ENCODE data around the gene DUSP9.
"Not testable (repeated sequence)": the region's sequence is repeated elsewhere in the genome, so short reads cannot be mapped to it uniquely, and the experiment has no call there.

DUSP9 gene

DNA sequence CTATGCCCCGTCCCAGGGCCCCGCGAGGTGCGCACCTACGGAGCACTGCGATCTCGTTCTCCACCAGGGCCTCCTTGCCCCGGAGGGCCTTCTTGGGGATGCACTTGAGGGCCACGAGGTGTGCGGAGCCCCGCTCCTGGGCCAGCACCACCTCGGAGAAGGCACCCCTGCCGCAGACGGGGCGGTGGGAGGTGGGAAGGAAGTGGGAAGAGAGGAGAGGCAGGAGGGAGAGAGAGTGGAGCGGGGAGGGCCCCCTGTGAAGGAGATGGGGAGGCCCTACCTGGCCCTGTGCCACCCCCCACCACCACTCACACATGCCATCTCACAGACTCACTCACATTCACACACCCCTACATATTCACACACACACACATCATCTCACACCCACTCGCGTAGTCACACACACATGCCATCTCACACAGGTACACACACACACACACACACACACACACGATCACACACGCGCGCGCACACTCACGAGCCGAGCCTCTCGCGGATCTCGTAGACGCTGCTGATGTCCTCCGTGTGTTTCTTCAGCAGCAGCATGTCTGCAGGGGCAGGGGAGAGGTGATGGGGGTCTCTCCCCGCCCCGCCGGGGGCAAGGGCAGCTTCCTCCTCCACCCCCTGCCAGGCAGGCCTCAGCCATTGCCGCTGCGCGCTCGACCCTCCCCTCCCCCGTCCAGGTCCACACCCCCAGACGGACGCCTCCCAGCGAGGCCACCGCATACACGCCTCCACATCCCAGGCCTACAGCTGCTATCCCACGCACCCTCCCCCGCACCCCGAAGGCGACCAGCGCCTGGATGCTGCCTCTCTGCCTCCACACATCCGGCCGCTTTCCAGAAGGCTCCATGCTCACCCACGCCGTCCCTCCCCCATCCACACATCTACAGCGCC is 25.8 kb downstream of the DUSP9 start:
- H3K4me3 ChIP-seq (ENCODE audit: low read depth, low read length) = no peak overlapping the region
- TF ChIP-seq, protein P1, sequence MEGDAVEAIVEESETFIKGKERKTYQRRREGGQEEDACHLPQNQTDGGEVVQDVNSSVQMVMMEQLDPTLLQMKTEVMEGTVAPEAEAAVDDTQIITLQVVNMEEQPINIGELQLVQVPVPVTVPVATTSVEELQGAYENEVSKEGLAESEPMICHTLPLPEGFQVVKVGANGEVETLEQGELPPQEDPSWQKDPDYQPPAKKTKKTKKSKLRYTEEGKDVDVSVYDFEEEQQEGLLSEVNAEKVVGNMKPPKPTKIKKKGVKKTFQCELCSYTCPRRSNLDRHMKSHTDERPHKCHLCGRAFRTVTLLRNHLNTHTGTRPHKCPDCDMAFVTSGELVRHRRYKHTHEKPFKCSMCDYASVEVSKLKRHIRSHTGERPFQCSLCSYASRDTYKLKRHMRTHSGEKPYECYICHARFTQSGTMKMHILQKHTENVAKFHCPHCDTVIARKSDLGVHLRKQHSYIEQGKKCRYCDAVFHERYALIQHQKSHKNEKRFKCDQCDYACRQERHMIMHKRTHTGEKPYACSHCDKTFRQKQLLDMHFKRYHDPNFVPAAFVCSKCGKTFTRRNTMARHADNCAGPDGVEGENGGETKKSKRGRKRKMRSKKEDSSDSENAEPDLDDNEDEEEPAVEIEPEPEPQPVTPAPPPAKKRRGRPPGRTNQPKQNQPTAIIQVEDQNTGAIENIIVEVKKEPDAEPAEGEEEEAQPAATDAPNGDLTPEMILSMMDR (conservative IDR thresholded peaks at IDR 0.05; ENCODE audit: low read depth, low read length) = no peak
- DNase-seq (ENCODE audit: low read depth) = no peak

DNA sequence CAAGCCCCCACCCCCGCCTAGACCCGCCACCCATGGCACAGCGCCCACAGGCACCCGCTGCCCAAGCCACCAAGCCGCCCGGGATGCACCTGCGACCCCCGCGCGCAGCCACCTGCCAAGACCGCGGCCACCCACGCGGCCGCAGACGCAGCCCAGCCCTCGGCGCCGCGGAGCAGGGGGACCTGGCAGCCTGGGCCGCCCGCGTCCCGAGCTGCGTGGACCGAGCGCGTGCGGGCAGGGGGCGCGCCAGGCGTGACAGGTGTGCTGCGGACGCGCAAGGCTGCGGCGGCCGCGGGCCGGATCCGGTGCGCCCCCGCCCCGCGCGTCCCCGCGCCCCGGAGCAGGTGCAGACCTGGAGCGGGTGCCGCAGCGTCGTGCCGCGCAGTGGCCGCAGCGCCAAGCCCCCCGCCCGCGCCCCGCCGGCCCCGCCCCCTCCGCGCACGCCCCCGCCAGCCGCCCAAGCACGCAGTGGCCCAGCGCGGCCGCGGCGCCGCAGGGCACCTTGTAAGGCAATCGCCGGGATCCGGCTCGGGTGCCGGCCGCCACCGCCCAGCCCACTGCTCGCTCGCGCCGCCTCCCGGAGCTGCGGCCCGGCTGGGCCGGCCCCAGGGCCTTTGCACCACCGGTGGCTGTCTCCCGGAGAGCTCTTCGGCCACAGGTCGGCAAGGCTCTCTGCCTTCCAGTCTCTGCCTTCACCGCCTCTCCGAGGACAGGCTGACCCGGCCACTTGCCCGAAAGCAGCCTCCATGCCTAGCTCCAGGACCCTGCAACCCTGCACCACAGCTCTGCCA is 26.6 kb downstream of the DUSP9 start, which contains the start of gene PNCK:
PNCK (minus strand) TSS at position 386 of the 791 bp plus-strand sequence. CDS start 737 bp downstream, outside the sequence.
- no peak within 1 kb of the TSS for H3K4me3 ChIP-seq (ENCODE audit: low read depth, low read length)
- DNase-seq (ENCODE audit: low read depth) = no peak
- TF ChIP-seq, protein P1 (conservative IDR thresholded peaks at IDR 0.05; ENCODE audit: low read depth, low read length) = no peak

DNA sequence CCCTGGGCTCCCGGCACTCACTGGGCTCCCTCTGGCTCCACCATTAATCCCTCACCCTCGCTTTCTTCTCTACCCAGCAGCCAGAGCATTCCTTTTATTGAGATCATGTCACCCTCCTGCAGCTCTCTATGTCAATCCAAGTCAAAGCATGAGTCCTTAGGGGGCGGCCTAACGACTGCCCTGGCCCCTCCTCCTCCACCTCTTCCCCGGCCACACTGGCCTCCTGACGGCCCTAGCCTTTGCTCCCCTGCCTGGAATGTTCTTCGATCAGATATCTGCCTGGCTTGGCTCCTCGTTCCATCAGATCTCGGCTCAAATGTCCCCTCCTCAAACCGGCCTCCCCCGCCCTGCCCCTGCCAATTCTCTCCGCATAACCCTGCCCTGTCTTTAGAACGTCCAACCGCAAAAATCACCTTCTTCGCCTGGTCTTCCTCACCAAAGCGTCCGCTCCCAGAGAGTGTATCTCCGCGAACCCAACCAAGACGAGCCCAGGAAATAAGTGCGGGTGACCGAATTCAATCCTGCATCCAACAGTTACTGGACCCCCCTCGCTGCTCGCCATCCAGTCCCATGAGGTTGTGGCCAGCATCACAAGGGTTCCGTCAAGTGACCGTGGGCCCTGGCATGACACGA is 27.3 kb downstream of the DUSP9 start:
- no peak overlapping the region for H3K4me3 ChIP-seq (ENCODE audit: low read depth, low read length)
- TF ChIP-seq, protein P1 (conservative IDR thresholded peaks at IDR 0.05; ENCODE audit: low read depth, low read length) = no peak
- DNase-seq (ENCODE audit: low read depth) = no peak

DNA sequence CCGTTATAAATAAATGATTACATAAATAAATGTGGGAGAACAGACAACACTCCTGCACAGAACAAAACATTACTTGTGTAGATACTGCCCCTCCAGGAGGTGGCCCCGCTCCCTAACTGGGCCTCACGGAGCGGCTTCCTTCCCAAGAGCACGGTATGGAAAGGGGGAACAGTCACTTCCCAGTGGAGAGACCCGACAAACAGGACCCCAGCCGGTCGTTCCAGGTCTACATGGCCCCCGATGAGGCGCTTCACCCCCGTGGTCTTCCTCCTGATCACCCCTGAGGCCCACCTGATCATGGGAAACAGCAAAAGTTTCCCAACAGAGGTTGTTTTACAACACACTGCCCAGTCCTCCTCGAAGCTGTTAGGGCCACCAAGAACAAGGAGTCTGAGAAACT is 34.2 kb downstream of the DUSP9 start:
- H3K4me3 ChIP-seq (ENCODE audit: low read depth, low read length) = no peak overlapping the region
- TF ChIP-seq, protein P1 (conservative IDR thresholded peaks at IDR 0.05; ENCODE audit: low read depth, low read length) = no peak
- no peak for DNase-seq (ENCODE audit: low read depth)

DNA sequence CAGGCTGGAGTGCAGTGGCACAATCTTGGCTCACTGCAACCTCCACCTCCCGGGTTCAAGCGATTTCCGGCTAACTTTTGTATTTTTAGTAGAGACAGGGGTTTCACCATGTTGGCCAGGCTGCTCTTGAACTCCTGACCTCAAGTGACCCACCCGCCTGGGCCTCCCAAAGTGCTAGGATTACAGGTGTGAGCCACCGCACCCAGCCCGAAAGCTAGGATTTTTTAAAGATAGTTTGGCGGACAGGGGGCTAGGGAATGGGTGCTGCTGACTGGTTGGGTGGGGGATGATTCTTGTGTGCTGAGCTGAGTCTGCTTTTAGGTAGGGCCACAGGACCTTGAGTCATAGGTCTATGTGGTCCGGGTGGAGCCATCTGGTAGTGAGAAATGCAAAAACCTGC is 36.5 kb downstream of the DUSP9 start:
- not testable (repeated sequence) for DNase-seq (ENCODE audit: low read depth); H3K4me3 ChIP-seq (ENCODE audit: low read depth, low read length)

DNA sequence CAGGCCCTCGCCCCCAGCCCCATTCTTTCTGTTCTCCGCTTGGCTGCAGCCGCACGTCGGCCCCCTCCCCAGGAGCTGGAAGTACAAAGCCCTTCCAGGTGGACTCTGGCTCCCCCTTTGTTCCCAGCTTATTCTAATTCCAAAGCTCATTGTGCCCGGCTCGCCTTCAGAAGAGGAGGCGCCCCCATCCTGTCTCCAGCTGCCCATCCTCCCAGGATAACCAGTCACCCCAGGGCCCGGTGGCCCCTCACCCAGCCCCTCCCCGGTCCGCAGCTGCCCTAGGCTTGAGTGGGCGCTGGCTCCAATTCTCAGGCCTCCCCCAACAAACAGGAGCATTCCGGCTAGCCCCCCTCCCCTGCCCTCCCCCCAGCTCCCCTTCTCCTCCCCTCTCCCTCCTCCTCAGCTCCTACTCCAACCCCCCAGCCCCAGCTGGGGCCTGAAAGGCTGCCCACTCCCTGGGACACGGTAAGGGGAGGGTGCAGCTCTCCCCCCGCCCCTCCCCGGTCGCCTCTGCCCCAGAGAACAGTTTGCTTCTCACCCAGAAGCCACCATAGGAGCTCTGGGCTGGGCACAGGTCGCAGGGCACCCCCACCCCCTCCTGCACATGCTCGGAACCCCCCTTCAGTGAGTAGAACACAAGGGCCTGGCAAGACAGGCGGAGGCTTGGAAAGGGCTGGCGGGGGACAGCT is 37.6 kb downstream of the DUSP9 start:
- no peak for DNase-seq (ENCODE audit: low read depth)
- TF ChIP-seq, protein P1 (conservative IDR thresholded peaks at IDR 0.05; ENCODE audit: low read depth, low read length) = no peak
- no peak overlapping the region for H3K4me3 ChIP-seq (ENCODE audit: low read depth, low read length)
